ENCODE measurements around the gene TNK2.
A peak's percentile ranks its signal among the peaks of the same experiment; 100 is the strongest.

TNK2 gene

GRCh38 chr3:195897081-195897852 is 11.1 kb downstream of the TNK2 start:
- DNase-seq, result peak in 1 of 2 donors; percentile 42

GRCh38 chr3:195896361-195897080 is 11.8 kb downstream of the TNK2 start:
- no peaks in the 10 kb centered on the region for H3K36me3 ChIP-seq
- DNase-seq, result peak in 1 of 2 donors; percentile 37
- peak overlapping the region; percentile 69 to 70 for H3K4me3 ChIP-seq
- peak overlapping the region; percentile 92 to 95 for H3K27ac ChIP-seq
- H3K4me1 ChIP-seq, result peaks cover 7 to 75% (median 49%) of the 10 kb centered on the region in 4 donors
- intact Hi-C loops (cut with DNase I; ENCODE audit: low total_unique reads), result no loop called here
- H3K9me3 ChIP-seq, result no peaks in the 10 kb centered on the region
- TF ChIP-seq CTCF (IDR thresholded peaks at IDR 0.05), result no peak
- no peaks in the 10 kb centered on the region for H3K27me3 ChIP-seq

More at GRCh38 chr3:195897081-195897852, 11.1 kb downstream of the TNK2 start:
- no peaks in the 10 kb centered on the region for H3K9me3 ChIP-seq
- no peak for TF ChIP-seq CTCF (IDR thresholded peaks at IDR 0.05)
- intact Hi-C loops (cut with DNase I; ENCODE audit: low total_unique reads), result no loop called here
- H3K36me3 ChIP-seq, result no peaks in the 10 kb centered on the region
- H3K27ac ChIP-seq, result peak overlapping the region; percentile 92 to 95
- H3K27me3 ChIP-seq, result no peaks in the 10 kb centered on the region
- H3K4me3 ChIP-seq, result peak overlapping the region; percentile 69 to 70
- H3K4me1 ChIP-seq, result peaks cover 7 to 71% (median 41%) of the 10 kb centered on the region in 4 donors

GRCh38 chr3:195895861-195896360 is 12.4 kb downstream of the TNK2 start:
- H3K4me1 ChIP-seq, result peaks cover 7 to 75% (median 54%) of the 10 kb centered on the region in 4 donors
- peak; percentile 61 to 88 for DNase-seq
- intact Hi-C loops (cut with DNase I; ENCODE audit: low total_unique reads), result loop anchor here (2.0 kb wide), 2 partner anchors 19 to 33 kb away; no protein-coding TSS in a partner anchor

GRCh38 chr3:195895078-195895860 is 13.1 kb downstream of the TNK2 start:
- Histone ChIP-seq H3K4me3 (peak overlapping the region; percentile 69 to 70), H3K27me3 (no peaks in the 10 kb centered on the region), H3K4me1 (peaks cover 7 to 78% (median 57%) of the 10 kb centered on the region in 4 donors), H3K9me3 (no peaks in the 10 kb centered on the region), H3K27ac (peak overlapping the region; percentile 92 to 95), H3K36me3 (no peaks in the 10 kb centered on the region)
- no peak for TF ChIP-seq CTCF (IDR thresholded peaks at IDR 0.05)
- intact Hi-C loops (cut with DNase I; ENCODE audit: low total_unique reads), result loop anchor here (2.0 kb wide), 2 partner anchors 20 to 32 kb away; no protein-coding TSS in a partner anchor
- DNase-seq, result peak in 1 of 2 donors; percentile 54

More at GRCh38 chr3:195895861-195896360, 12.4 kb downstream of the TNK2 start:
- Histone ChIP-seq H3K4me3 (peak overlapping the region; percentile 69 to 70), H3K9me3 (no peaks in the 10 kb centered on the region), H3K27me3 (no peaks in the 10 kb centered on the region), H3K36me3 (no peaks in the 10 kb centered on the region), H3K27ac (peak overlapping the region; percentile 92 to 95)
- no peak for TF ChIP-seq CTCF (IDR thresholded peaks at IDR 0.05)

GRCh38 chr3:195893916-195894465 is 14.4 kb downstream of the TNK2 start:
- intact Hi-C loops (cut with DNase I; ENCODE audit: low total_unique reads), result loop anchor here (2.0 kb wide), 2 partner anchors 21 to 31 kb away; no protein-coding TSS in a partner anchor
- Histone ChIP-seq H3K4me1 (peaks cover 7 to 86% (median 66%) of the 10 kb centered on the region in 4 donors), H3K36me3 (no peaks in the 10 kb centered on the region), H3K9me3 (no peaks in the 10 kb centered on the region), H3K4me3 (peak overlapping the region in 1 of 2 donors; percentile 70), H3K27ac (peak overlapping the region; percentile 92 to 95), H3K27me3 (no peaks in the 10 kb centered on the region)
- no peak for TF ChIP-seq CTCF (IDR thresholded peaks at IDR 0.05)
- no peak for DNase-seq

Data from tibial artery (tissue), 4 donors.